Loucy (cell line): Measurements from ENCODE around the gene BICRAL.

Experiments used
- H2AFZ ChIP-seq: fragments of 200-600 bp; sonication (generic); 2 replicates; pipeline ENCODE4 v1.6.0; 2016; ENCODE audit warnings: antibody characterized with exemption, mild to moderate bottlenecking, low read length, moderate library complexity
- H3F3A ChIP-seq: fragments of 200-600 bp; 2 replicates; pipeline ENCODE4 v1.6.0; 2016; ENCODE audit warnings: antibody characterized with exemption, low read depth, mild to moderate bottlenecking
- H3K27me3 ChIP-seq: fragments of 200-600 bp; sonication (generic); 2 replicates; pipeline ENCODE4 v1.6.1; 2014; ENCODE audit warnings: low read length, mild to moderate bottlenecking; ENCODE audit not compliant: insufficient read depth, poor library complexity, severe bottlenecking
- H3K36me3 ChIP-seq: fragments of 200-600 bp; sonication (generic); 2 replicates; pipeline ENCODE4 v1.6.1; 2016; ENCODE audit warnings: low read length; ENCODE audit not compliant: insufficient read depth
- H3K4me1 ChIP-seq: fragments of 200-600 bp; sonication (generic); 2 replicates; pipeline ENCODE4 v1.5.1; 2014; ENCODE audit warnings: low read length, mild to moderate bottlenecking; ENCODE audit not compliant: insufficient read depth, poor library complexity, severe bottlenecking
- H3K4me2 ChIP-seq: fragments of 200-600 bp; sonication (generic); 2 replicates; pipeline ENCODE4 v1.6.0; 2014; ENCODE audit warnings: antibody characterized with exemption, low read length, low read depth, mild to moderate bottlenecking; ENCODE audit not compliant: poor library complexity, severe bottlenecking
- H3K4me3 ChIP-seq: fragments of 200-600 bp; sonication (generic); 2 replicates; pipeline ENCODE4 v1.5.1; 2014; ENCODE audit warnings: low read length, mild to moderate bottlenecking, mixed read lengths; ENCODE audit not compliant: poor library complexity, severe bottlenecking
- H3K79me2 ChIP-seq: fragments of 200-600 bp; sonication (generic); 2 replicates; pipeline ENCODE4 v1.6.1; 2014; ENCODE audit warnings: low read length; ENCODE audit not compliant: insufficient read depth
- H3K9ac ChIP-seq: fragments of 200-600 bp; sonication (generic); 2 replicates; pipeline ENCODE4 v1.6.0; 2014; ENCODE audit warnings: mild to moderate bottlenecking, low read depth, low read length, moderate library complexity; ENCODE audit not compliant: poor library complexity, severe bottlenecking
- H3K9me2 ChIP-seq: fragments of 200-600 bp; sonication (generic); replicated peaks from 2 replicates; pipeline ENCODE4 v1.6.1; 2016; ENCODE audit warnings: low read depth, low read length, mixed read lengths
- H3K9me3 ChIP-seq: fragments of 200-600 bp; sonication (generic); 2 replicates; pipeline ENCODE4 v1.6.1; 2014; ENCODE audit warnings: mild to moderate bottlenecking, antibody characterized with exemption, low read length, low read depth; ENCODE audit not compliant: insufficient read depth
- H4K20me1 ChIP-seq: fragments of 200-600 bp; sonication (generic); 2 replicates; pipeline ENCODE4 v1.6.0; 2014; ENCODE audit warnings: antibody characterized with exemption, low read length, mild to moderate bottlenecking; ENCODE audit not compliant: insufficient read depth, poor library complexity, severe bottlenecking
- CTCF ChIP-seq: fragments of 200-600 bp; sonication (generic); conservative IDR thresholded peaks from 2 replicates; pipeline ENCODE4 v1.5.1; 2014; ENCODE audit warnings: mild to moderate bottlenecking, antibody characterized with exemption, low read length
- EZH2phosphoT487 ChIP-seq: fragments of 200-600 bp; IDR thresholded peaks from 2 replicates; pipeline ENCODE4 v1.6.1; 2018; ENCODE audit warnings: antibody characterized with exemption, mild to moderate bottlenecking, moderate library complexity, borderline replicate concordance

BICRAL gene

GRCh38 chr6:42745083-42745639 lies 36.7 kb upstream of the BICRAL start:
- H3K9me2 ChIP-seq, result no peaks in the 10 kb centered on the region
- H3F3A ChIP-seq, result peaks cover 8% of the 10 kb centered on the region; the same call in 1 of the 2 replicates
- H3K9ac ChIP-seq, result peak overlapping the region; percentile 93
- H3K4me3 ChIP-seq, result peak overlapping the region; percentile 92
- H3K9me3 ChIP-seq, result no peaks in the 10 kb centered on the region
- H3K79me2 ChIP-seq, result peaks cover 42% of the 10 kb centered on the region
- H3K4me1 ChIP-seq, result peaks cover 42% of the 10 kb centered on the region
- peaks cover 22% of the 10 kb centered on the region for H4K20me1 ChIP-seq
- H3K27me3 ChIP-seq, result no peaks in the 10 kb centered on the region
- no peaks in the 10 kb centered on the region for H3K36me3 ChIP-seq
- TF ChIP-seq CTCF (no peak), EZH2phosphoT487 (no peak)
- peak overlapping the region; percentile 99 for H3K4me2 ChIP-seq
- no peak overlapping the region for H2AFZ ChIP-seq

DNA sequence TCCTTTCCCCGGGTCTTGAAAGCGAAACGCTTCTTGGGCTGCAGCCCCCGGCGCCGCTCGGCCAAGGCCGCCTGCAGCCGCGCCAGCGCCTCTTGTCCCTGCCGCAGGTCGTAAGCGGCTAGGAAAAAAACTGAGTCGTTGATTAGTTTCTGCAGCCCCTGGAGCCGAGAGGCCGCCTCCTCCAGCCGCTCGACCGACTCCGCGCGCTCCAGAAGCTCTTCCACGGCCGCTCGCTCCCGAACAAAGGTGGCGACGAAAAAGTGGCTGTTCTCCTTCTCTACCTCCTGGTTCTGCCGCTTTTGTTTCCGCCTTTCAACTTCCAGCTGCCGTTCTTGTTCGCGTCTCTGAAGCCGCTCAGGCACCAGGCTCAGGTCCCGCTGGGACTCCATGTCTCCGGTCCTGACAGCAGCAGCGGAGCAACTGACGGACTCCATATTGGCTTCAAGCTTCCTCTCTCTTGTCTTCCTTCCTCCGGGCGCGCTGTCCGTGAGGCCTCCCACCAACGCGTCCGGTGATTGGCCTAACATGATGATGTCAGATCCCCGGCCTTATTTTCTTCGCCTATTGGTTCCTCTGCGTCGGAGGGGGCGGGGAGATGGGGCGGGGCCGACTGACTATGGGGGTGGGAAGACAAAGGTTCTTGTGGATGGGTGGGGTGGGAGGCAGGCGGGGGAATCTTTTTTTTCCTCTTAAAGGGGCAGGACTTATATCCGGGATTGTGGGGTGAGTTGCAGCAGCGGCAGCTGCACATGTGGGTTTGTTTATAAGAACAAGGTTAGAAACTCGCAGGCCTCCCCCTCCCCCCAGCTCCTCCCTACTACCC lies 36.0 kb upstream of the BICRAL start, which contains the start of gene TBCC:
Gene TBCC, minus strand, starts transcription at position 464 of the 823 bp plus-strand sequence. Its CDS starts 30 bp downstream, at position 434.
- Histone ChIP-seq H3F3A (peaks cover 8% of the 10 kb centered on the region; the same call in 1 of the 2 replicates), H3K4me2 (peak within 1 kb of the TSS; percentile 99), H3K4me1 (peaks cover 42% of the 10 kb centered on the region), H3K79me2 (peaks cover 44% of the 10 kb centered on the region), H3K27me3 (no peaks in the 10 kb centered on the region), H3K9ac (peak within 1 kb of the TSS; percentile 93), H3K9me2 (no peaks in the 10 kb centered on the region), H2AFZ (peak within 1 kb of the TSS; percentile 92), H3K4me3 (peak within 1 kb of the TSS; percentile 92), H4K20me1 (peaks cover 22% of the 10 kb centered on the region), H3K9me3 (no peaks in the 10 kb centered on the region), H3K36me3 (no peaks in the 10 kb centered on the region)
- TF ChIP-seq EZH2phosphoT487, result no peak
- no peak for TF ChIP-seq CTCF

DNA sequence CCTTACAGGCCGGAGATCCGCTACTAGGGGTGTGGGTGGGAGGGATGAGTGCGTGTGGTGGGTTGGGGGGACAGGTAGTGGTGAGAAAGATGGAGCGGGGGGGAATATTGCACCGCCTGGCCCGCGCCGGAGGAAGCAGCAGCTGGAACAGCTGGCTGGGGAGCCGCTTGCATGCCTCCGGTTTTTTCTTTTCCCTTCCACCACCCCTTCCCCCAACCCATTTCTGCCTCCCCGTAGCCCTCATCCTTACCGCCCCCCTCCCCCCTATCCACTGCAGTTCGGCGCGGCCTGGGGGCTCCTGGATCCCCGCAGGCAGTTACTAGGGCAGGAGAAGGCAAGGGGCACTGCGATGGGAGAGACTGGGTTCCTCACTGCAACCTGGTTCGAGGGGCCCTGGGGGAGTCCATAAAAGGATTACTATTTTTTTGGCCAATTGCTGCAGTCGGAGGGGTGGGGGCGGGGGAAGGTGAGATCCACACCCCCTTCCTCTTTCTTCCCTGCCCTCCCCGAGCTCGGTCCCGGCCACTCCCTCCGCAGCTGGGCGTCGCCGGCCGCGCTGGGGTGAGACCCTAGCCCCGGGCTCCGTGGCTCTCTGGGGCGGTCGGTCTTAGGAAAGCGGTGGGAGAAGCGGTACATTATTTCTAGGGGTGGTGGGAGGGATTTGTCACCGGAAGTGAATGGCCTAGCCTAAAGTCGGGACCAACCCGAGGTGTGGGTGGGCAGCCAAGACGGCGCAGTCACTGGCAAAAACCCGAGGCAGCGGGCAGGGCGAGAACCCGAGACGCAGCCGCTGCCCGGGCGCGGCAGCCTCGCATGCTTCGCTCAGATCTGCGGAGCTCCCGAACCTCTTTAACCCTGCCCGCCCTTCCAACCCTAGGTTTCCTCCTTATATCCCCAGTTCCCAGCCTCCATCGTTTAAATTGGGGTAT lies 35.1 kb upstream of the BICRAL start:
- Histone ChIP-seq H3K79me2 (peaks cover 44% of the 10 kb centered on the region), H3K4me1 (peaks cover 38% of the 10 kb centered on the region)
- no peak for TF ChIP-seq EZH2phosphoT487
- no peak for TF ChIP-seq CTCF

More for the DNA sequence above, 35.1 kb upstream of the BICRAL start:
- Histone ChIP-seq H3F3A (peaks cover 8% of the 10 kb centered on the region; the same call in 1 of the 2 replicates), H3K36me3 (no peaks in the 10 kb centered on the region), H3K9me3 (no peaks in the 10 kb centered on the region), H3K9ac (peak overlapping the region; percentile 93), H3K27me3 (no peaks in the 10 kb centered on the region), H4K20me1 (peaks cover 22% of the 10 kb centered on the region), H3K4me2 (peak overlapping the region; percentile 88), H2AFZ (peak overlapping the region; percentile 92), H3K4me3 (peak overlapping the region; percentile 92), H3K9me2 (no peaks in the 10 kb centered on the region)
